SKM-1 (cell line): ENCODE measurements around the gene DPF3.

Source experiments
- DNase-seq: peaks from one replicate; lab custom pipeline; 2025; ENCODE audit not compliant: unreplicated experiment; lab: John Stamatoyannopoulos, UW

The DPF3 gene

GRCh38 chr14:72801836-72802587, 91.9 kb downstream of the DPF3 start:
- DNase-seq = no peak

DNA sequence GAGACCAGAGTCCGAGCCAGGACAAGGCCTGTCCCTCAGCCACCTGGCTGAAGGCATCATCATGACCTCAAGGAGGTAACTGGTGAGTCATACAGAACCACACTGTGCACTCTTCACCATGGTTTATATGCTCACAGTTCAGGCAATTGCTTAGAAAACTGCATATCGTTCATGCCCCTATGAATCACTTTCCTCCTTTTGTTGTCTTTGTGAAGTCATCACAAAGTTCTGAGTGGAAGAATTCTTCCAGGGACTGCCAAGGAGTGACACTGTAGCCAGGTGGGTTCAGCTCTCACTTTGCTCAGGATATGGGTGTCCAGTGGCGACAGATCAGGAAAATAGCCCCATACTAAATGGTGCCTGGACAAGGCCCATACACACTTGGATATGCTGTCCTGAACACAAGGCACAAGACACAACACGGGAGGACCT, 92.5 kb downstream of the DPF3 start:
- no peak for DNase-seq

DNA sequence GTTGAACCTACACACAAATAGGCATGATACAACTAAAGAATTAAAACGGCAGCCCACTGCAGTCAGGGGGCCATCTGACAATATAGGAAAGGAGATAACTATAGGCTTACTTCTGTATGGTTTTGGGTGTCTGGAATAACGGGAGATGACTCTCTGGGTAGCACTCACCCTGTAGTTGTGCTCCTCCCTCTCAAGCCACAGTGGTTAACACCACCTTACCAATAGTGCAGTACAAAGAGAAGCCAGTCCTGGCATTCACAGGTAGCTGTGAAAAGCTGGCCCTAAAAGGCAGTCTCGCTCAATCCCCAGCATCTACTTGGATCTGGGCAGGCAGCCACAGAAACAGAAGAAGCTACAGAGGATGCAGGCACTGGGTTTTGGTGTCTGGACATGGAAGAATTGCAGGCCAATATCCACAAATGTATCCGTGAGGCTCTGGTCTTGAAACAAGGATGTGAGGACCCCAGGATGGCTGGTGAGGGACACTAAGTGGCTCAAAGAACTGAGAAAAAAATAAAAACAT, 93.0 kb downstream of the DPF3 start:
- DNase-seq = no peak

DNA sequence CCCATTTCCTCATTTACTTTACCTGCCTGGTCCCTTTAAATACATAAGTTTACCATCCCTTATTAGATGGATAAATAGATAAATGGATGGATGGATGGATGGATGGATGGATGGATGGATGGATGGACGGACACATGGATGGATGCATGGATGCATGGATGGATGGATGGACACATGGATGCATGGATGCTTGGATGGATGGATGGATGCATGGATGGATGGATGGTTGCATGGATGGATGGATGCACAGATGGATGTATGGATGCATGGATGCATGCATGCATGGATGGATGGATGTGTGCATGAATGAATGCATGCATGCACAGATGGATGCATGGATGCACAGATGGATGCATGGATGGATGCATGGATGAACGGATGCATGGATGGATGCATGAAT, 93.6 kb downstream of the DPF3 start:
- no peak for DNase-seq

DNA sequence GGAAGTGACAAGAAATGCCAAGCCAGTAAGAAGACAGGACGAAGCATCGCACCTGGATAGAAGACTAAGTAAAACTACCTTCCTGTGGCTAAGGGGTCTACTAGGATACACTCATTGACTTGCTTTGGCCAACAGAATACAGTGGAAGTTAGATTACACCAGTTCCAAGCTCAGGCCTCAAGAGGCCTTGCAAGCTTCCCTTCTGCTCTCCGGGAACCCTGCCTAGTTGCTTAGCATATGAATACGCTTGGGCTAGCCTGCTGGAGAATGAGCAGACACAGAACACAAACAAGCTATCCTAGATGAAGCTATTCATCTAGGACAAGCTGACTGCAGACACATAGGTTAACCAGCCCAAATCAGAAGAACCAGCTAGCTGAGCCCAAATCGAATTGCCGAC, 97.0 kb downstream of the DPF3 start:
- DNase-seq = no peak

DNA sequence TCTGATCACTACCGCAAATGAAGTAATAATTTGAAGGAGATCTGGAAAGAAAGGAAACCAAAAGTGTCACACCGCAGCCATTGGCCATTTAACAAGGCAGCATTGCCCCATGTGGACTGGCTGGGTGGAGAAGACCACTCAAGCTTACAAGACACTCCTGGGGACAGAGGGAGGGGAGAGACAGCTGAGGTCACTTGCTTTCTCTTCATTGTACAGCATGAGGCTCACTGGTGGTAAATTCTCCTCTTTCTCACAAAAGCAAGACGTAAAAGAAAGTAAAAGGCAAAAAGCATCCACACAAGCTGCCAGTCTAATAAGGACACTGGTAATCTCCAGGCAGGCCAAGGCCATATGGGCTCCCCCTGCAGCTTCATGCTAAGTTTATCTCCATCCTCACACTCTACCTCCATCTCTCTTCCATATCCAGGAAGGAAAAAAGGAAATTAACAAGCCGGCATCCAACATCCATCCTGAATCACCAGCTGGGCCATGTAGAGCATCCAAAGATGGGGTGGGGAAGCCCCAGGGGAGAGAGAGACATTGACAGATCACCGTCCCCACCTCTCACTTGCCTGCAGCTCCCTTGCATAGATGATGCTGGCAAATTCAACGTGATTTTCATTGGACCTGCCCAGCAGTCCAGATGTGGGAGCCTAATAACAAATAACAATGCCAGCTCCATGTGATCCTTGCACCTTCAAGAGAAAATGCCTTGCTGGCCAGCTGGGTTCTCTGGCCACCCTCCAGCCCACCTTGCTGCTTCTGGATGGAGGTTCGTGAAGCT, 100.6 kb downstream of the DPF3 start:
- no peak for DNase-seq

DNA sequence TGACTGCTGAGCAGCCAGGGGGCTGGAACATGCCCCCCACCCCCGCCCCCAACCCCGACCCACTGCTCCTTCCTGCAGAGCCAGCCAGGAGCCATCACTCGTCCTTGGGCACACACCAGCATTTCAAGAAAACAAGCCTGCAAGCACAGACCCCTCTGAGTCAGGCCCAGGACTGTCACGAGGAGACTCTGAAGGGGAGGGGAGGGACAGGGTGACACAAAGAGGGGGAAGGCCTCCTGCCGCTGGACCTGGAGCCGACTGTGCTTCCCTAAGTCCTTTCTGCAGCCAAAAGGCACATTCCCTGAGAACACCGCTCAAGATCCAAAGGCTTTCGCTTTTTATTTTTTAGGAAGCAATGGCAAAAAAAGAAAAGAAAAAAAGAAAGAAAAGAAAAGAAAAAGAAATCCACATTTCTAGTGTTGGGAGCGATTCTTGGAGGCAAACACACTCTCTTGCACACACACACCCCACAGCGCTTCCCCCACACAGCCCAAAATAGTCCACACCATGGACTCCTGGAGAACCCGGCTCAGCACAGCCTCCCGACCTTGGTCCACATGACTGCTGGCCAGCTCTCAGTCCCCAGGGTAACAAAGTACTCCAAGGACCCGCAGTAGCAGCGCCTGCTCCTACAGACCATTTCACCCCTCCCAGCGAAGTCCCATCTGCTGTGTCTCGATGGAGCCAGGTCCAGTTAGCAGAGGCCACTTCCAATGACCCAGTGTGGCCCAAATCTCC, 101.7 kb downstream of the DPF3 start:
- DNase-seq = no peak

DNA sequence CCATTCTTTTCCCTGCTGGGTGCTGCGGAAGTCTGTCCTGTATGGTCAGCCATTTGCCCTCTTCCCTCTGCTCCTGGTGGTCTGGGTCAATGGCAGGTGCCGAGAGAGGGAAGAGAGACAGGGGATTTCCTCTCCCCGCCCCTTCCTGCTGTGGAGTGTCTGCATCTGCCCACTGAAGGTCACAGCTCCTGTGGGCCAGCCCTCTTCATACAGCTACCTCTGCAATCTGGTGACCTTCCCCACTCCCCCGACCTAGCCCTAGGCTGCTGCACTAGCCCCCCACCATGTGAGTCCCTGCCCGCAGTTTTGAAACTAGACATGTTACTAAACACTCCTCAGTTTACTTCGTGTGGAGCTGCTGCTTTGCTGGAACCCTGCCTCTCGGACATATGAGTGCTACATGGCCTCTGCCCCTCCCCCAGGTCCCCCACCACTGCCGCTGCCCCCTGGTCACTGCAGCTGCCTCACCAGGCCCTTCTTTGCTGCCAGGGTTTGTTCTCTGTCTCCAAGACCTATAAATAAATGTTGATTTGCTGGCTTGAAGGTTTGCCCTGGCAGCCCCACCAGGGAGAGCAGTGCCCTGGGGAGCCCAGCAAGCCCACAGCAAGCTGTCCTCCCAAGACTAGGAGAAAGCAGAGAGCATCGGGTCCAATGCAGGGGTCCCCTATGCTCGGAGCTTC, 102.9 kb downstream of the DPF3 start:
- no peak for DNase-seq

DNA sequence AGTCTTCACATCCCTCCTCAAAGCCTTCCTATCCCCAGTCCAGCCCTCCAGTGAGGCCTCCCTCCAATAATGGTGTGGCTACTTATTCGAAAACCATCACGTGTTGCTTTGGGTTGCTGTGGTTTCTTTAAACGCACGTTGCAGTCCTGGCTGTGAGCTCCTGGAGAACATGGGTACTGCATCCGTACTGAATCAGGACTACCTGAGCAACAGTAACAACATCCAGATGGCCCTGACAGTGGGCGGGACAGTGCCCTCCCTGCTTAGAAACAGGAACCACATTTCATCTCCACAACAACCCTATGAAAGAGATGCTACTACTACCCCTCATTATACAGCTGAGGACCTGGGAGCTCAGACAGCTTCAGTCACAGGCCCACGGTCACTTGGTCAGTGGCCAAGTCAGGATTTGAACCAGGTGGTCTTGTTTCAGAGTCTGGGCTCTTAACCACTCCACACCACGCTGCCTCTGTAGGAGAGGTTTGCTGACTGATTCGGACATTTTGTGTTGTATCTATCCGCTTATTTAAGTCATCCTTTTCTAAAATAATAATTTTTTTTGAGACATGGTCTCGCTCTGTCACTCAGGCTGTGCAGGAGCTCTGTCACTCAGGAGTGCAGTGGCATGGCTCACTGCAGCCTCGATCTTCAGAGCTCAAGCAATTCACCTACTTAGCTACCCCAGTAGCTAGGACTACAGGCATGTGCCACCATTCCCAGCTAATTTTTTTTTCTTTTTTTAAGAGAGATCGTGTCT, 104.8 kb downstream of the DPF3 start:
- DNase-seq = no peak

DNA sequence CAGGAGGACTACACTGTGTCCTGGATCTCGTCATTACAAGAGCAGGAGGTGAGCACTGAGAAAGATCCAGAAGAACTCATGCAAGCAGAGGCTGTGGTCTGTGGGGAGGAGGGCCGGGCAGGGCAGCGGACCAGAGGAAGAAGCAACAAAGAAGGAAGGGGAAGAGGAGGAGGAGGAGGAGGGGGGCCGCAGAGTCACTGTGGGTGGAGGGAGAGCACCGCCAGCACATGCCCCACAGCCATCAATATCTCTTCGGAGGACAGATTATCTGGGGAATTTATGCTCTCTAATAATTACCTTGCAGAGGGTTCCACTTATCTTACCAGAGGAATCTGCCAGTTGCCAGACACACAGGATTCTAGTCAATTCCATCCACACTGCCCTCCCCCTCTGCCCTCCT, 105.6 kb downstream of the DPF3 start:
- DNase-seq = no peak

DNA sequence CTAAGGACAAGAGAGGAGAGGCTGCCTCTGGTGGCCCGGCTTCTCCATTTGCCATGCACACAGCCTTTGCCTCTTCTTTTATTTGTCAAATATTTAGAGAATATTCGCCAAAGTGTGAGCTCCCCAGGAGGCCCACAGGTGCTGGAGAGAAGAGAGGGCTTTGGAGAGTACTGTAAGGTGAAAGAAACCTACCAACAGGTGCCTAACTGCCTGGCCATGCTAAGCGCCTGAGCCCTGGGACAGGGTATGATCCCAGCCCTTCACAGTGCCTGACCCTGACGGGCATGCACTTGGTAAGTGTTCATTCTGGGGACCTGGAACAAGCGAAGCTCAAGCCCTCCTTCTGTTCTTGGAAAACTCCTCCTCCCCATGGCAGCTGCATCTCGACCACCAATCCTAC, 106.1 kb downstream of the DPF3 start:
- DNase-seq = no peak

DNA sequence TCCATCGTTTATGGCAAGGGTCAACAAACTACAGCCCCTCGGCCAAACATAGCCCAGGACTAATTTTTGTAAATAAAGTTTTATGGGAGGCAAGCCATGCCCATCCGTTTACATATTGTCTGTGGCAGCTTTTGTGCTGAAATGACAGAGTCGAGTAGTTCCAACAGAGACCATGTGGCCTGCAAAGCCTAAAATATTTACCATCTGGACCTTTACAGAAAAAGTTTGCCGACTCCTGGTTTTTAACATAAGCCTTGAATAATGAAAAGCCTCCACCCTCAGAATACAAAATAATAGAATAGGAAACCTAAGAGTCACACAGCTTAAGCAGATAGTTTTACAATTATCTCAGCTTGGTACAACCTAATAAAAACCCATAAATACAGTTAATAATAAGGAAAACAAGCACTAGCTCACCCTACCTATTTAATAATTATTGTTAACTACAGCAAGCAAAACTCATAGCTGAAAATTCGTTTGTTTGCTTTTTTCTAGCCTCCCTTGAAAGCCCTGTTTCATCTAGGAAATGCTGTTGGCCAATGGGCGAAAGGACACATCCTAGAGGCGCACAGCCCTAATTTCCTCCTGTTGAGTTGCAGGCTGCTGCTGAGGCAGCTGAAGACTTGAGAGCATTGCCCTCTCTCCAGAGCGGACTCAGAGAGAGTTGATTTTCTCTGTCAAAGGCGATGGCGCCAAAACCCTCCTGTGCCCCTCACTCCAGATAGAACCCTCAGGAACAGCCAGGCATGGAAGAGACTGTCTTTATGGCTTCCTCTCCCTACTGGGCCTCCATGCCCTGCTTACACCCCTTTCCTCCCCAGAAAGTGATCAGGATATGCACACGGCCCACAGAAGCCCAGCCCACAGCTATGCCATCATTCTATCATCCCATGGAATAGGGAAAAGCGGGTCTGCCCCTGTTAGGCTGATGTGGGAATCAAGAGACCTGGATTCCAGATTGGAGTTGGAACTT, 107.2 kb downstream of the DPF3 start:
- DNase-seq = no peak

DNA sequence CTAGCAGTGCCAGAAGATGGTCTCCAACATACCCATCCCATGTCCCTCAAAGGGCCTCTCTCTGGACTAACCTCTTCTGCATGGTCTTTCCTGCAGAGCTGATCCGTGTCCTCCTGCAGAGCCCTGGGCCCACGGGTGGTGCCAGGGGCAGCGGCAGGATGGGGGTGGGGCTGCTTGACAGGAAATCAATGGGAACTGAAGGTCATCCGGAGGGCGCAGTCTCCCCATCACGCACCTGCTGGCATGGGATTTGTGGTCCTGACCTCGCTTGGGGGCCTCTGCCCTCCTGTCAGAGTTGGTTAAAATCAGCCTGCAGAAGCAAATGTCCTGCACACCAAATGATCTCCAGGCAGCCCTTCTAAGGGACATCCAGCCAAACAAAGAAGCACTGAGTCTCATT, 110.2 kb downstream of the DPF3 start:
- DNase-seq = no peak

DNA sequence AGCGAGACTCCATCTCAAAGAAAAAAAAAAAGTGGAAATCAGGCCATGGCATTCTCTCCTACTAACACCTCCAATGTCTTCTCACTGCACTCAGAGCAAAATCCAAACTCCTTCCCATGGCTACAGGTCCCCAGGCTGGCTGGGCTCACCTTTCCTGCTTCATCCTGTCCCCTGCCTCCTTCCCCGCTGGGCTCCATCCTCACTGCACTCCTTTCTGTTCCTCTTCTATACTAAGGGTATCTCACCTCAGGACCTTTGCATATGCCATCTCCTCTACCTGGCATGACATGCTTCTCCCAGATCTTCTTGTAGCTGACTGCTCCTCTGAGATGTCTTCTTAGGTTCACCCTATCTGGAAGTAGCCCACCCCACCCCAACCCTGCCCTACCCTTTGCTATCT, 111.1 kb downstream of the DPF3 start:
- DNase-seq = no peak

DNA sequence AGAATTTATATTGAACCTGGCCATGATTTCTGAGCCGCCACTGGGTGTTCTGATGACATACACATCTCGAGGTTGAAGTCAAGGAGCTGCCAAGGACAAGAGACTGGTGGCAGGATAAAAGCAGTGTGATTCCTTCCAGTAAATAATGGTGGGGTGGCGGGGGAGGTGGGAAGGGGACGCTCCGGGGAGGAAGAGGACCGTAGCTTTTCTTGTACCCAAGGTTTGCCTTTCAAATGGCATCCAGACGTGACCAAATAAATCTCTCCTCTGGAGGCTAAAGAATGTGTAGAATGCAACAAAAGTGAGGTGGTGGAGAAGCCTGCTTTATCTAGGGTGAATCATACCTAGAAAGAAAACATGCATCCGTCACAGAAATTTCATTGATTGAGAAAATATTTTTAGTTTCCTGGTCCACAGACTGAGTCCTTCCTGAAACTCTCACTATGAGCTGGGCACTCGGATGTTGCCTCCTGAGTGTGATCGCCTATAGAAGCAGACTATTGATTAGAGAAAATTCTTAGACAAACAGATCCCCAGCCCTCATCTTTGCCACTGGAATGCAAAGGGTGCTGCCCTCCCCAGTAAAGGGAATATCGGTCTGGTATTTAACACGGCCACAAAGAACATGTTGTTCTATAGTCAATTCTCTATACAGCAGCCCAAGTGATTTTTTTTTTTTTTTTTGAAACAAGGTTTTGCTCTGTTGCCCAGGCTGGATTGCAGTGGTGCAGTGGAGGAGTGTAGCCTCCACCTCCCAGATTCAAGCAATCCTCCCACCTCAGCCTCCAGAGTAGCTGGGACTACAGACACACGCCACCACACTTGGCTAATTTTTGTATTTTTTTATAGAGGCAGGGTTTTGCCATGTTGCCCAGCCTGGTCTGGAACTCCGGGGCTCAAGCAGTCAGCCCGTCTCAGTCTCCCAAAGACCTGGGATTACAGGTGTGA, 112.1 kb downstream of the DPF3 start:
- no peak for DNase-seq

- no peak for DNase-seq
These were observed 113.2 kb downstream of the DPF3 start for GRCh38 chr14:72780751-72781150.

DNA sequence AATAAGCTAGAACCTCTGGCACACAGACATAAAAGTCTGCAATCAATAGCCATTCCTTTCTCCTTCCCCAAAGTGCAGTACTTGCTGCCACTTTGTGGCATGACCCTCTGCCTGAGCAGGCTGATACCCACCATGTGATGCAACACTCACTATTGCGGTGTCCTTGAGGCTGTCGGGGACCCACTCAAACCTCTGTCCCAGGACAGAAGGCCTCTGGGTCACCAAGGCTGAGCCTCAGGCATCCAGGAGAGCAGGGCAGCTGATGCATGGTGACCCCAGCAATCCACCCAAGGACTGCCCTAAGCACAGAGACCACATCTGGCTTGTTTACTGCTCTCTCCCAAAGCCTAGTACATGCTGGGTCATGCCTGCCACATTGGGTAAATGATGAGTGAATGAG, 114.2 kb downstream of the DPF3 start:
- DNase-seq = no peak

DNA sequence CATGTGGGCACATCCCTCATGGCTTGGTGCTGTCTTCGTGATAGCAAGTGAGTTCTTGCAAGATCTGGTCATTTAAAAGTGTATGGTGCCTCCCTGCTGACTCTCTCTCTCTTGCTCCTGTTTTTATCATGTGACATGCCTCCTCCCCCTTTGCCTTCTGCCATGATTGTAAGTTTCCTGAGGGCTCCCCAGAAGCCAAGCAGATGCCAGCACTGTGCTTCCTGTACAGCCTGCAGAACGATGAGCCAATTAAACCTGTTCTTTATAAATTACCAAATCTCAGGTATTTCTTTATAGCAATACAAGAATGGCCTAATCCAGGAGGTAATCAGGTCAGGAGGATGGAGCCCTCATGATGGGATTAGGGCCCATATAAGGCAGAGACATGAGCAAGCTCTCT, 116.3 kb downstream of the DPF3 start:
- DNase-seq = no peak
